ENCODE data around the gene KATNBL1.

- TF ChIP-seq CTCF (IDR thresholded peaks at IDR 0.05) (peak; percentile 85 to 96 (median 92)), POLR2A (IDR thresholded peaks at IDR 0.05) (peak in 1 of 2 donors; percentile 96)
These were observed at the start of gene KATNBL1 for GRCh38 chr15:34209421-34210282.

Measured in thyroid gland (tissue), 4 donors.